Activated CD4-positive, alpha-beta T cell treated with anti-CD3 and anti-CD28 coated beads, Interleukin-2, Interleukin-4, amounts not matched to agents 100 ng/mL and 50 ng/mL, durations not matched to agents 16 hours and 8 hours (primary cell): Measurements from ENCODE around the gene RAP1GAP2.
"Not testable (repeated sequence)": the region's sequence is repeated elsewhere in the genome, so short reads cannot be mapped to it uniquely, and the experiment has no call there.

Experiments used
- DNase-seq: peaks from one replicate; pipeline ENCODE4 v3.0.0-alpha.2; 2020; ENCODE audit warnings: low spot score

RAP1GAP2 gene

DNA sequence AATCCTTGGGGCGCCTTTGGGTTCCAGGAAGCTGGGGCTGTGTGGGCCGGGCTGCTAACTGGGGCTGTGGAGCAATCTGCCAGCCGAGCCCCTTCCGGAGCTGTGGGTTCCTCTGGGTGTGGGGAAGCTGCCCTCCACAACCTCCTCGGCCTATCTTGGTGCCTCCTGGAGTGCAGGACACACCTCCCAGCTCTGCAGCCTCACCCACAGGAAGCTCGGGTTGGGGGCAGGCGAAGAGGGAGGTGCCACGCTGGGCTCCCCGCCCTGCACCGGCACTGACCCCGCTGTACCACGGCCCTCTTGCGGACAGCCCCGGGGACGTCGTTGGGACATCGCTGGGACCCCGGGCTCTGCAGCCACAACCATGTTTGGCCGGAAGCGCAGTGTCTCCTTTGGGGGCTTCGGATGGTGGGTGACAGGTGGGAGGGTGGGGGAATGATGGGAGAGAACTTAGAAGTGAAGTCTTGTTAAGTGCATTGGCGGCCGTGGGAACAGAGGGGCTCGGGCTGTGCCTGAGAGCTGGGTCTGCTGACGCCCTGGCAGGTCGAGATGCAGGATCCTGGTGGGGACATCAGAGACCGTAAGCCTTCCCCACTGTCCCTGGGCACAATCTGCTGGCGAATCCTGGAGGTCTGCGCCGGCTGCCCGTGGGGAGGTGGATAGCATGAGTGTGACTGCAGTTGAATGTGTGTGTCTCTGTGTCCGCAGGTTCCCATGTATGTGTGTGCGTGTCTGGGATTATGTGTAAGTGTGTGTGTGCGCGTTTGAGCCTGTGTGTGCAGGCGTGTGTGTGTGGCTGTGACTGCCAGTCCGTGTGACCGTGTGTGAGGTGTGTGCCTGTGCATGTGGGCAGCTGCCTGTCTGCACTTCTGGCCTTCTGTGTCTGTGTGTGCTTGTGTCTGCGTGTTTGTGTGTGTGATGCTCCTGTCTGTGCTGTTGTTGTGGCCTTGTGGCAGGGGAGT, at the start of gene RAP1GAP2:
RAP1GAP2 (plus strand) TSS at position 275 of the 962 bp plus-strand sequence; CDS start at position 365, 90 bp downstream.
- DNase-seq = peak; percentile 65

DNA sequence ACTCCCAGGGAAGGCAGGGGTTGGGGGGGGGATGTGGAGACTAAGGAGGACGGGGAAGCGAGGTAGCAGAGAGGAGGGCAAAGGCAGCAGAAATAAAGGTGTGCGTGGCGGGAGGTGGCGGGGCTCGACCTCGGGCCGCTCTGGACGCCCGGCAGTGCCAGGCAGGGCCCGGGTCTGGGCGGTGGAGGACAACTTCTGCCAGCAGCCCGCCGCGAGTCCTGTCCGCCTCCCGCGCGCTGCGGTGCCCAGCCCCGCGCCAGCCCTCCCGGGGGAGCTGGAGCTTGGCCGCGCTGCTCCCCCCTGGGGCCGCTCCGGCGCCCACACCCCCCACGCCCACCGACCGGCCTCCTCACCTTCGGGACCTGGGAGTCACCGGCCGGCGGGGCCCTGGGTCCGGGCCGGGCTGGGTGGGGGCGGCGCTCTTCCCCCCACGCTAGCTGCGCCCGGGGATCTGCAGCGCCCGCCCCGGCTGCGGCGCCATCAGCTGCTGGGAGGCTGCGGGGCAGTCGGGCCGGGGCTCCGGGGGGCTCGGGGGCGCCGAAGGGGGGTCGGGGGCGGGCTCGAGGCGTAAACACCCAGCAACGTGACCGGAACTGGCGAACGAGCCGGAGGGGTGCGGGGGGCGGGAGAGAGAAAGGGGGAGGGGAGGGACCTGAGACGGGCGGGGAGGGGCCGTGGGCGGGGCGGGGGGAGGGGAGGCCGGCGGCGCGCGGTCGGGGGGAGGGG, 47.0 kb upstream of the RAP1GAP2 start, which contains the start of gene CCDC92B:
CCDC92B (minus strand) TSS at position 595 of the 726 bp plus-strand sequence. CDS start 14,507 bp downstream, outside the sequence.
- no peak for DNase-seq

DNA sequence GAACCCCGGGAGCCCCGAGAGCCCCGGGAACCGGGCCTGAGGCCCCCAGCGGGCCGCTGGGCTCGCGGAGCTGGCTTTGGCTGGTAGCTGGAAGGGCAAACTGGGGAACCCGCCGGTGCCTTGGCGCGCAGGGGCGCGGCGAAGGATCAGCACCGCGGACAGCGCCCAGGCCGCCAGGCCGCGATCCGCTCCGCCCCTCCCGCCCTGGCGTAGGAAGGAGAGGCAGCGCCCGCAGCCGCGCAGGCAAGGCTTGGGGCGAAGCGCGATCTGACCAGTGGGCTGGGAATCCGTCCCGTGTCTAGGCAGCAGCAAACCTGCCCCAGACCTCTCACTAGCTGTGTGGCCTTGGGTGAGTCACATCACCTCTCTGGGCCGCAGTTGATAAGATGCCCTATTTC, 46.5 kb upstream of the RAP1GAP2 start:
- peak; percentile 63 for DNase-seq

DNA sequence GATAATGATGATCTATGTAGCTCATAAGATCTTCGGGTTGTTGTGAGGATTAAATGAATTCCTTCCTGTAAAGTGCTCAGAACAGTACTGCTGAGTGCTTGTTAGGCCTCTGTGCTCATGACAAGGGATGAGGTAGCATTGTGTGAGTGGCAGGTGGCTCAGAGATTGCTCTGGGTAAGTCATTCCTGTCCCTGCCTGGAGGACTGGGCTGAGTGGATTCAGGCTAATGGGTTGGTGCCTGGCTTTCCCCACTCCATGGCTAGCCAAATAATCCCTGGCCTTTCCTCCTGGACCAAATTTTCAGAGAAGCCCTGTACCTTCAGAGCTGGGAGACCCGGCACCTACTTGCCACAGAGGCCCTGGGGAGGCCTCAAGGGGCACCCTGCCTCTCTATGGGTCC, 45.5 kb upstream of the RAP1GAP2 start:
- no peak for DNase-seq

DNA sequence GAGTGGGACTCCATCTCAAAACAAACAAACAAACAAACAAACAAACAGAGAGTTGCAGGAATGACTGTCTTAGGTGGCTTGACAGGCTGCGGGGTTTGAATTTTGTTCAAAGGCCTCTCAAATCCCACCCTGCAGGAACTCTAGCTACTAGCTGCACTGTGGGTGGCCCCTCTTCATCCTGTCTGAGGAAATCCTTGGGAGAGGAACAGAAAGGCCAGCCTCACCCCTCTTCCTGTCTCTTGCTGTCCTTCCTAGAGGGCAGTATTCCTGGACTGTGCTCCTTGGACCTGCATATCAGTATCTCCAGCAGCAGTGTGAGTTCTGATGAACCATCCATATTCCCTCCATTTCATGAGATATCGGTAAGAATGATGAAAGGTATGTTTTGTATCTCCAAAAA, 44.7 kb upstream of the RAP1GAP2 start:
- DNase-seq = no peak

DNA sequence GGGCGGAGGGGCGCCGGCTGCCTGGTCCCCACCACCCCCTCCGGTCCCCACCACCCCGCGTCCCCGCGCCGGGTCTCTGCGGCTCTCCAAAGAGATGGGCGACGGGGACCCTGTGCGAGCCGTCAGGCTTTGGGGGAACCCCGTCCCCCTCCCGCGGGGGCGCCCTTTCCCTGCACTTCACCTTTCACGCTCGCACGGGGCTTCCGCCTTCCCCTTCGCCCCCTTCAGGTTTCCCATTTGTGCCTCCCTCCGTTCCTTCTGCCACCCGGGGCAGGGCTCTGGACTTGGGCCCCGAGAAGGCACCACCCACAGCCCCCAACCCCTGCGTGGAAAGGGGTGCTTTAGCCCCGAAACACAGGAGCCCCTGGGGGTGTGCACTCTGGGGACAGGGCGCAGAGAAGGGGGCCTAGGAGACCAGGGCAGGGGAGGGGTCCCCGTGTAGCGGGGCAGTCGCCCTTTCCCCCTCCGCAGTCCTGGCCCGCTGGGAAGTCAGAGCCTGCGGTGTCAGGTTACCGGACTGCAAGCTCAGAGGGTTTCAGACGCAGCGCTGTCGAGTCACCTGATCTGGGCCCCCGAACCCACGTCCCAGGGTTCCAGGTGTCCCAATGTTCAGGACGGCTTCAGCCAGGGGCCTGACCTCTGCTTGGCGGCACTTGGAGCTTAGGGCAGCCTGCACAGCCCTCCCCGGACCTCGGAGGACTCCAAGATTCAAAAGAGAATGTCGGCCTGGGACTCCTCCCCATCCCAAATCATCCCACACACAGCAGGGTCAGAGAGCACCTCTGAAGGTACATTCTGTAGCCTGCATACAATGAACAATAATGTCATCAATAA, 40.1 kb upstream of the RAP1GAP2 start:
- DNase-seq = no peak

DNA sequence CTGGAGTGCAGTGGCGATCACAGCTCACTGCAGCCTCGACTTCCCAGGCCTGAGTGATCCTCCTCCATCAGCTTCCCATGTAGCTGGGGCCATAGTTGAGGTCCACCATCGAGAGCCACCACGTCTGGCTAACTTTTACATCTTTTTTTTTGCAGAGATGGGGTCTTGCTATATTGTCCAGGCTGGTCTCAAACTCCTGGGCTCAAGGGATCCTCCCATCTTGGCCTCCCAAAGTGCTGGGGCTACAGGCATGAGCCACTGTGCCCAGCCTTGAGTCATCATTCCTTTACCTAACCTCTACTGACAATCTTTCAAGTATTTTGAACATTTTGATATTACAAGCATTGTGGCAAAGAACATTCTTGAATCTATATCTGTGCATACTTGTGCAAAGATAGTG, 37.4 kb upstream of the RAP1GAP2 start:
- no peak for DNase-seq

DNA sequence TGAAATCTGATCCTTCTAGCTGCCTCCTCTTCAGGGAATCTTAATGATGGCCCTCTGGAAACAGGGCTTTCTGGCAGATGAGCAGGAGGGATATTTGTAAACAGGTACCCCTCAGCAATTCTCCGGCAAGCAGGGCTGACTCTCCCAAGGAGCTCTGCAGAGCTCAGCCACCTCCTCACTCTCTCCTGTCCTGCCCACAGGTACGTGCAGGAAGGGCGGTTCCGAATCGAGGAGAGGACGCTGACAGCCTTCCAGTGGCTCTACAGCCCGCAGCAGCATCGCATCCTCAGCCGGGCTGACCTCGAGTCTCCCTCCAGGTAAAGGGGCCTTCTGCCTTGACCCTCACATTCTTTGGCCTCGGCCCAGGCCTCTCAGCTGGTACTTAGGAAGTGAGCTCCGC, 26.1 kb upstream of the RAP1GAP2 start:
- no peak for DNase-seq

DNA sequence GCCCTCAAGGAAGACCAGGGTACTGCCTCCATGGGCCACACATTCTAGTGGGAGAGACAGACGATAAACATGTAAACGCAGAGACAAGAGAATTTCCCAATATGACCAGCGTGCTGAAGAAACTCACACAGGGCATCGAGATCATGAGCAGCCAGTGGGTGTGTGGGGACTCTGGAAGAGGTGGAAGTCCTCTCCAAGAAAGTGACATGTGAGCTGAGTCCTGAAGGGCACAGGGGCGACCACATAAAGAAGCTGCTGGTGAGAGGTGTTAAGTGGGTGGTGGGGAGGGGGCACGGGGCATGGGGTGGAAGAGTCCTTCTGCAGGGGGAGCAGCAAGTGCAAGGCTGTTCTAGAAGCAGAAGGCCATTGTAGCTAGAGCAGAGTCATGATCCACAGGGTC, 21.0 kb upstream of the RAP1GAP2 start:
- DNase-seq = no peak

DNA sequence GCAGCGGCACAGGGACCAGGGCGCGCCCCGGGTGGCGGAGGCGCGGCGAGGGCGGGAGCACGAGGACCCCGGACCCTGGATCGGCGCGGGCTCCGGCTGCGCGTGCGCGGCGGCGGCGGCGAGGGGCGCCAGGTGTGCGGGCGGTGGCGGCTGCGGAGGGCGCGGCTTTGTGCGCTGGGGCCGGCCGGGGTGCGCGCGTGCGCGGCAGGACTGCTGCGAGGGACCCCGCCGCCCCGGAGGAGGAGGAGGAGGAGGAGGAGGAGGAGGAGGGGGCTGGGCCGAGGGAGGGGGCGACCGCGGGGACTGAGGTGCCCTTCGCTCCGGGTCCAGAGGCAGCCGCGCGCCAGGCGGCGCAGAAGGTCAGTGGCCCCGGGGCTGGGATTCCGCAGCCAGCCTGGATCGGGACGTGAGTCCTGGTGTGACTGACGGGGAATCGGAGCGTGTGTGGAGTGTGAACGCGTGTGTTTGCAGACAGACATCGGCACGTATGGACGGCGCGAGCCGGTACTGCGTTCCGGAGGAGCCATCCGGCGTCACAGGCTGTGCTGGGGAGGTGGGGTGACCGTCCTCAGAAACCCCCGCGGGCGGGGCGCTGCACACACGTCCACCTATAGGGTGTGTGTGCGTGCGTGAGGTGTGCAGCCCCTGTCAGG, 19.5 kb upstream of the RAP1GAP2 start:
- no peak for DNase-seq

DNA sequence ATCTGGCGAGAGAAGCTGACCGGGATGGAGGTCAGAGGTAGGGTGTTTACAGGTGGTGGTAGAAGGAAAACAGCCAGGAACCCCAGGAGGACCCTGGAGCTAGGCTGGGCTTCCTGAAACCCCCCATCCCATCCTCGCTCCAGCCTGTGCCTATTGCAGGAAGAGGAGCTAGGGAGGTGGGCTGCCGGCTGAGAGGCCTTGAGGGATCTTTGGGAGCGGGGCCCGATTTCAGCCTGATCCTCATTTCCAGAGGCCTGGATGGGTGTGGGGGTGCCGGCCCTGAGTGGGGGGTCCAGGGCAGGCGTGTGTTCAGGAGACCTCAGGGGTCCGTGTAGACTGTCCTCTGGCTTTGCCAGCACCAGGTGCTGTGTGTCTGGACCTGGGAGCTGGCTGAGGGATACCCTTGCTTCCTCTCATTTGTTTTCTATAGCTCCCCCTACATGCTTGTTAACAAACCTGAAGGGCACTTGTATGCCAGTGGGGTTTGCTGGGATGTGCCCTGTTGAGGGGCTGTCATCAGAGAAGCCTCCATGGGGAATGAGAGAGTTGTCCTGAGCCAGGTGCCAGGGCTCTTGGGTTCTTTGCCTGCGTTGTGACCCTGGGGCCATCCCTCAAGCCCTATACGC, 18.9 kb upstream of the RAP1GAP2 start:
- DNase-seq = no peak

DNA sequence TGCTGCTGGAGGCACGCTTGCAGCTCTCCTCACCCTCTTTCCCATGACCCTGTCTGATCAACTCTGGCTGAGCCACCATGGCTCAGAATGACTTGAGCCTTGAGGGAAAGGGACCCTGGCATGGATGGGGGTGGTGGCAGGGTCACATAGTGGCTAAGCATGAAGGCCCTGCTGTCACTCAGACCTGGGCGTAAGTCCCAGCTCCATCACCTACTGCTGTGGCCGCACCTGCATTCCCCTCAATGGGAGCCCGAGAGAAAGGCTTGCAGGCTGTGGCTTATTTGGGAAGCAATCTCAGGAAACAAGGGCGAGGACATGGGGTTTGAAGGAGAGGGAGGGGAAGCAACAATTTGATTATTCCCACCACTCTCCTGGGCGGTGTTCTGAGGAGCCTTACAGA, 17.7 kb upstream of the RAP1GAP2 start:
- no peak for DNase-seq

DNA sequence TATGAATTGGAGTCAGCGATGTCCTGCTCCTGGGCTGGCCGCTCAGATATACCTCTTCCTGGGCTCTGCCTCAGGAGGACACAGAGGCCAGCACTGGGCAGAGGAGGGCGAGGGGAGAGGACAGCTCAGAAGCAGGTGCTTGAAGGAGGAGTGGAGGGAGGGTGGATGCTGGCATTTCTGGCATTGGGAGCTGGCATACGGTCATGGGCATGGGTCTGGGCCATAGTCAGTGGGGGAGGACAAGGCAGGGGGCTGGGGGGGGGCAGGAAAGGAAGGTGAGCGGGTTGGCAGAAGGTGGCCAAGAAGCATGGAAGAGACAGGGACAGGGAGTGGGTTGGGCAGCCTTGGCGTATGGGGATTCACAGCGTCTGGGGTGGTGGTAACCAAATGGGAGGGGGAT, 16.7 kb upstream of the RAP1GAP2 start:
- DNase-seq = no peak

DNA sequence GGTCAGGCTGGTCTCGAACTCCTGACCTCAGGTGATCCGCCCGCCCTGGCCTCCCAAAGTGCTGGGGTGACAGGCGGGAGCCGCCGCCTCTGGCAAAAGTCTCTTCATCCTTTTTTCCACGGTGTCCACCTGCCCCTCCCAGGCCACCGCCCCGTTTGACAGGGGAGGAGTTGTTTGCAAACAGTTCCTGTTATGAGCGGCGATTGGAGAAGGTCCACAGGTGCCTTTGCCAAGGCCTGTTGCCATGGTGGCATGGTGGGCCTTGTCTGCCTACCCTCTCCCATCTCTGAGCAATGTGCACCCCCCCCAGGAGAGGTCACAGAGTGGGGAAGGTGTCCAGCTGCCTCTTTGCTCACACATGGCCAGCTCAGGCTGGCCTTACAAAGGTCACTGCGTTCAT, 16.0 kb upstream of the RAP1GAP2 start:
- no peak for DNase-seq

DNA sequence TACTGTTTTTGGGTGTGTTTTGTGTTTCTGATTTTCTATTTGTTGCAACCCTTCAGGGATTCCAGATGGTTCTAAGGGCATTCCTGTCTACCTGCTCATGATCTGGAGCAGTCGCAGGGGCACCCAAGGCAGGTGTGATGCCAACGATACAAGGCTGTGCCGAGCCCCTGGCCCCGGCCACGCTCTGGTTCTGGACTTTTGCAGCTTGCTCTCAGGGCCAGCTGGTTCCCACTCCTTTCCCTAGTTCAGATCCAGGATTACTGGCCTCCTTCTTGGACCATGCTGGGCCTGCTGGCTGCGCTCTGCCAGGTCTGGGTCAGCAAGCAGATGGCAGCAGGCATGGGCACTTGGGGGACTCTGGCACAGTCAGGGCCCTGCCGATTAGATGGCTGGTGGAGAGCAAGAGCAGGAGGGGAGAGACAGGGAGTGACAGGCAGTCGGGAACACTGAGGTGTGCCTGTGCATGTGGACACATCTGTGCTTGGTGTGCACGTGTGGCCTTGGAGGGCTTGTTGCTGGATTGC, 15.2 kb upstream of the RAP1GAP2 start:
- DNase-seq = no peak

DNA sequence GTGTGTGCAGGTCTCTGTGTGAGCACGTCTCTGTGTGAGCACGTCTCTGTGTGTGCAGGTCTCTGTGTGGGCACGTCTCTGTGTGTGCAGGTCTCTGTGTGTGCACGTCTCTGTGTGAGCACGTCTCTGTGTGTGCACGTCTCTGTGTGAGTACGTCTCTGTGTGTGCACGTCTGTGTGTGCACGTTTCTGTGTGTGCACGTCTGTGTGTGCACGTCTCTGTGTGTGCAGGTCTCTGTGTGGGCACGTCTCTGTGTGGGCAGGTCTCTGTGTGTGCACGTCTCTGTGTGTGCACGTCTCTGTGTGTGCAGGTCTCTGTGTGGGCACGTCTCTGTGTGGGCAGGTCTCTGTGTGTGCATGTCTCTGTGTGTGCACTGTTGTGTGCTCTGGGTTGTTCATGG, 14.6 kb upstream of the RAP1GAP2 start:
- not testable (repeated sequence) for DNase-seq

DNA sequence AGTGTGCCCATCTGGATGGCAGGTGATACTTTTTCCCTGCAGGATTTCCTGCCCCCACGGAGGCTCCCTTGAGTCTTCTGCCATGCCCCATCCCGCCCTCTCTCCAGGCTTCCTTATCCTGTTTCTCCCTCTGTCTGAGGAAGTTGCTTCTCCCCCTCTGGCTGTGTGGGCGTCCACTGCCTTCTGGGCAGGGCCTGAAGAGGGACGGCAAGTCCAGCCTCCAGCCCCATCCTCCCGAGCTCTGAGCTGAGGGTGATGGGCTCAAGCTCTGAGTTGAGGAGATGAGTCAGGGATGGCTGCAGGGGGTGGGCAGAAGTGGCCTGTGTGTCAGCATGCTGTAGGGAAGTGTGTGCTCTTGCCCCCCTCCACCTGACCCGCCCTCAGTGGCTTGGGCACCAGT, 14.2 kb upstream of the RAP1GAP2 start:
- DNase-seq = no peak

DNA sequence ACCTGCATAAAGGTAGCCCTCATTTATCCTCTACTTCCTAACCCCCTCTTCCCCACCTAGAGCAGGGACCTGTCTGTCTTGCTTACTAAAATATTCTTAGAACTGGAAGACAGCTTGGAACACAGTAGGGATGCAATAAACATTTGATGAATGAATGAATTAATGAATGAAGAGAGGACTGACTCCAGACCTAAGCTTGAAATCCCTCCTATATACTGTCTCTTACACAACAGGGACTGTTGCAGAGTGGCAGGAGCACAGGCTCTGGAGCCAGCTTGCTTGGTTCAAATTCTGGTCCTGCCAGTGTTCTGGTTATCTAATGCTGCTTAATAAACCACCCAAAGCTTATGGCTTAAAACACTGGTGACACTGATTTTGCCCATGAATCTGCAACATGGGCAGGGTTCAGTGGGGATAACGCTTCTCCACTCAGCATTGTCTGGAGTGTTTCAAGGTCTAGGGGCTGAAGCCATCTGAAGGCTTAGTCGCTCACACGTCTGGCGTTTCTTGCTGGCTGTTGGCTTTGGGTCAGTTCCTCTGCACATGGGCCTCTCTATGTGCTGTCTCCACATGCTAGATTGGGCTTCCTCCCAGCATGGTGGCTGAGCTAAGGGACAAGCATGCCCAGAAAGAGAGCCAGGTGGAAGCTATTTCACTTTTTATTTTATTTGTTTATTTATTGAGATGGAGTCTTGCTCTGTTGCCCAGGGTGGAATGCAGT, 12.8 kb upstream of the RAP1GAP2 start:
- no peak for DNase-seq

DNA sequence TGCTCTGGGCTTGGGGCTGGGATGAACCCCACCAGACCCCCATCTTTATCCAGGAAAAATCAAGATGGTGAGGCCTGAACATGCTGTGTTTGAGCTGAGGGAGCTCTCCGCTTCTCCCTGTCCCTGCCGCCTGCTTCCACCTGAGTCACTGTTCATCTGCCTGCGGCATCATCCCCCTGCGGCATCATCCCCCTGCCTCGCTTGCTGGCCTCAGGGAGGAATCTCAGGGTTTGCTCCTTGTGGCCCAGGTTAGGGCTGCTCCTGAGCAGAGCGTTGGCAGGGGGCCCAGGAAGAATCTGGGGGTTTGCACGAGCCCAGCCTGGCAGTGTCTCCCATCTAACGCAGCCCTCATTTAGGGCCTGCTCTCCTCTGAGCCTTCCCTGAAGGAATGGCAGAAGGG, 11.4 kb upstream of the RAP1GAP2 start:
- DNase-seq = no peak

DNA sequence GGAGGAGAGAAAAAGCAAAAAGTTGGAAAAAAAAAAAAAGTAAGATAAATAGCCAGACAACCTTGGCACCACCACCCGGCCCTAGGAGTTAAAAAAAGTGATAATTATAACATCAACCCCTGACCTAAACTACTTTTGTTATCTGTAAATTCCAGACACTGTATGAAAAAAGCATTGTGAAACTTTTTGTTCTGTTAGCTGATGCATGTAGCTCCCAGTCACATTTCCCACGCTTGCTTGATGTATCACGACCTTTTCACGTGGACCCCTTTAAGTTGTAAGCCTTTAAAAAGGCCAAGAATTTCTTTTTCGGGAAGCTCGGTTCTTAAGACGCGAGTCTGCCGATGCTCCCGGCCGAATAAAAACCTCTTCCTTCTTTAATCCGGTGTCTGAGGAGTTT, 10.9 kb upstream of the RAP1GAP2 start:
- not testable (repeated sequence) for DNase-seq
